T-helper 9 cell (primary cell): ENCODE data around the gene OR11G2.
"Not testable (repeated sequence)": the region's sequence is repeated elsewhere in the genome, so short reads cannot be mapped to it uniquely, and the experiment has no call there.

Experiments
- DNase-seq: peaks from one replicate; pipeline ENCODE4 v3.0.0-alpha.2; 2020
- total RNA-seq, 2 donors: gene quantifications; one replicate each; lab custom pipeline; 2026; lab: John Stamatoyannopoulos, UW

Gene OR11G2
- 0 reads per million in 2 donors for total RNA-seq

GRCh38 chr14:20190596-20190995 lies at the start of gene OR11G2:
Gene OR11G2, plus strand, starts transcription at chr14:20190896. Its CDS starts 6,542 bp downstream, at chr14:20197438.
- no peak for DNase-seq

DNA sequence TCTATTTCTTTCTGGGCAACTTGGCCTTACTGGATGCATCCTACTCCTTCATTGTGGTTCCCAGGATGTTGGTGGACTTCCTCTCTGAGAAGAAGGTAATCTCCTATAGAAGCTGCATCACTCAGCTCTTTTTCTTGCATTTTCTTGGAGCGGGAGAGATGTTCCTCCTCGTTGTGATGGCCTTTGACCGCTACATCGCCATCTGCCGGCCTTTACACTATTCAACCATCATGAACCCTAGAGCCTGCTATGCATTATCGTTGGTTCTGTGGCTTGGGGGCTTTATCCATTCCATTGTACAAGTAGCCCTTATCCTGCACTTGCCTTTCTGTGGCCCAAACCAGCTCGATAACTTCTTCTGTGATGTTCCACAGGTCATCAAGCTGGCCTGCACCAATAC lies 46.8 kb upstream of the OR11G2 start:
- no peak for DNase-seq

DNA sequence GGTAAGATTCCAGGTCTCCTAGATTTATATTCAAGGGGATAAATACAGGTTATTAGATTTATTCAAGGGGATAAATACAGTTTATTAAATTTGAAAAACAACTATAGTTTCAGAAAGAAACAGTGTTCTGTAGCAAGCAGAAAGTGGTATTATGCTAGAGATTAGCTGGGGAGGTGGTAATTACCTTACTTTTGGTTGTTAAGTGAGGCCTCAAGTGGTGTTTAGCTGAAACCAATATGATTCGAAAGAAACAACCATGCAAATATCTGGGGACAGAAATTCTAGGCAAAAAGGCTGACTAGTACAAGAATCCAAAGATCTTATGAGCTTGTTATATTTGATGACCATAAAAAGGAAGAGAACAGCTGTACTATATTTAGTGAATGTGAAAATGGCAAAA lies 45.9 kb upstream of the OR11G2 start:
- no peak for DNase-seq

- no peak for DNase-seq
These were observed 26.2 kb upstream of the OR11G2 start for GRCh38 chr14:20164462-20164861.

- no peak for DNase-seq
These were observed 23.6 kb upstream of the OR11G2 start for GRCh38 chr14:20167091-20167490.

- not testable (repeated sequence) for DNase-seq
These were observed 20.8 kb upstream of the OR11G2 start for GRCh38 chr14:20169852-20170251.

DNA sequence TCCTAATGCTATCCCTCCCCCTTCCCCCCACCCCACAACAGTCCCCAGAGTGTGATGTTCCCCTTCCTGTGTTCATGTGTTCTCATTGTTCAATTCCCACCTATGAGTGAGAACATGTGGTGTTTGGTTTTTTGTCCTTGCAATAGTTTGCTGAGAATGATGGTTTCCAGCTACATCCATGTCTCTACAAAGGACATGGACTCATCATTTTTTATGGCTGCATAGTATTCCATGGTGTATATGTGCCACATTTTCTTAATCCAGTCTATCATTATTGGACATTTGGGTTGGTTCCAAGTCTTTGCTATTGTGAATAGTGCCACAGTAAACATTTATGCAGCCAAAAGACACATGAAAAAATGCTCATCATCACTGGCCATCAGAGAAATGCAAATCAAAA lies 16.5 kb upstream of the OR11G2 start:
- DNase-seq: not testable (repeated sequence)

DNA sequence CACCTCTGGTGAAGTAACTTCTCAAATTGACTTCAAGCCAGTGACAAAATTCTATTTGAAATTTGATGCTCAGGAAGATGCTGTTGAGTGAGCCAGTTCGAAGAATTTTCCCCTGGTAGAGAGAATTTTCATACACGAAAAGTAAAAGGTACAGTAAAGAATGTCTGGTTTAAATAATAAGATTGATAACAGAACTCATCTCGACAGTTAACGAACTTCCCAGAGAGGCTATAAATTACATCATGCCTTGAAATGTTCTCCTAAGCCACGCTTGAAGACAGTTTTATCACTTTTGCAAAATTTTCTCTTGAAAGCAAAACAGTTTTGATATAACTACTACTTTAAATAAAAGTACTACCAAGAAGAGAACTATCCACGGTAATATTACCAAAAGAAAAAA lies 14.4 kb upstream of the OR11G2 start:
- no peak for DNase-seq

DNA sequence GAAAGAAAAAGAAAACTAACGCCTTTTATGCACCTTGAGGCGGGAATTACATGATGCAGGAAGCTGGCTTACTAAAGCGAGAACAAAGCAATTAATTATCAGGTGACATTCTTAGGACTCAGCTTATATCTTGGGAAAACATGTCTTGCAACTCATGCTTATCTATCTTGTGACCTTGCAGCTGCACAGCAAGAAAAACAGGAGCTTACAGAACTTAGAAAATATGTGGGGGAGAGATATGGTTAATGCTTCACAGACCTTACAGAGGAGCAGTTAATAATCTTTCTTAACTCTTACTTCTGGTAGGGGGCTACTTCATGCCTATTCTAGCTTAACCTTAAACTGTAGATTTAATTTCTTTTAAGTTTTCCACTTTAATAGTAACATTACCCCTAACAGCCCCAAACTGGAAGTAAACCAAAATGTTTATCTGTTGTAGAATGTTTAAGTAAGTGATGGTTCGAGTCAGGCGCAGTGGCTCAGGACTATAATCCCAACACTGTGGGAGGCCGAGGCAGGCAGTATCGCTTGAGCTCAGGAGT lies 13.2 kb upstream of the OR11G2 start:
- no peak for DNase-seq

DNA sequence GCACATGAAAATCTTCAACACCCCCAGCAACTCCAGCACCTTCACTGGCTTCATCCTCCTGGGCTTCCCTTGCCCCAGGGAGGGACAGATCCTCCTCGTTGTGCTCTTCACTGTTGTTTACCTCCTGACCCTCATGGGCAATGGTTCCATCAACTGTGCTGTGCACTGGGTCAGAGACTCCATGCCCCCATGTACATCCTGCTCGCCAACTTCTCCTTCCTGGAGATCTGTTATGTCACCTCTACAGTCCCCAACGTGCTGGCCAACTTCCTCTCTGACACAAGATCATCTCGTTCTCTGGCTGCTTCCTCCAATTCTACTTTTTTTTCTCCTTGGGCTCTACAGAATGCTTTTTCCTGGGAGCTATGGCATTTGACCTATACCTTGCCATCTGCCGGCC lies 11.5 kb upstream of the OR11G2 start:
- no peak for DNase-seq

DNA sequence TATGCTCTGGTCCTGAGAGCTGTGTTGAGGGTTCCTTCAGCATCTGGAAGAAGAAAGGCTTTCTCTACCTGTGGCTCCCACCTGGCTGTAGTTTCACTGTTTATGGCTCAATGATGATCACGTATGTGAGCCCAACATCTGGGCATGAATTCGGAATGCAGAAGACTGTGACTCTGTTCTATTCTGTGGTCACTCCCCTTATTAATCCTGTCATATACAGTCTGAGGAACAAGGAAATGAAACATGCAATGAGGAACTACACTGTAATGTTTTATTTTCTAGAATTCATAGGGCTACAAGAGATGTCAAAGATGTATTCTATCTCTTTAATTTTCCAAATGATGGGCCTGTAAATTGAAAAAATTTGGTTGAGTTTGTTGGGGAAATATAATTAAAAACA lies 10.8 kb upstream of the OR11G2 start:
- no peak for DNase-seq

DNA sequence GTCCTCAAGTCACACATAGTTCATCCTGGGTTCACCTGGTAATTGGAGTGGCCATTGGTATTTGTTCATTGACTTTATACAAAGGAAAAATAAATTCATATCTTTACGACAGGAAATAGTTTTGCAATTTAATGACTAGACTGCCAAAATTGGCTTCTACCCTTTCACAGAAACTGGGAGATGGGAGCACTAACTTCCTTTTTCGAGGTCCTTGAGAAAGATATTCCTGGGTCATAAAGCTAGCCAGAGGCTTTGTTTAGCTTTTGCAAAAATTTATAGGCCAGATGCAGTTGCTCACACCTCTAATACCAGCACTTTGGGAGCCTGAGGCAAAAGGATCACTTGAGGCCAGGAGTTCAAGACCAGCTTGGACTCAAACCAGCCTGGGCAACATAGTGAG lies 10.2 kb upstream of the OR11G2 start:
- DNase-seq: no peak

- no peak for DNase-seq
These were observed 6.5 kb upstream of the OR11G2 start for GRCh38 chr14:20184181-20184580.

DNA sequence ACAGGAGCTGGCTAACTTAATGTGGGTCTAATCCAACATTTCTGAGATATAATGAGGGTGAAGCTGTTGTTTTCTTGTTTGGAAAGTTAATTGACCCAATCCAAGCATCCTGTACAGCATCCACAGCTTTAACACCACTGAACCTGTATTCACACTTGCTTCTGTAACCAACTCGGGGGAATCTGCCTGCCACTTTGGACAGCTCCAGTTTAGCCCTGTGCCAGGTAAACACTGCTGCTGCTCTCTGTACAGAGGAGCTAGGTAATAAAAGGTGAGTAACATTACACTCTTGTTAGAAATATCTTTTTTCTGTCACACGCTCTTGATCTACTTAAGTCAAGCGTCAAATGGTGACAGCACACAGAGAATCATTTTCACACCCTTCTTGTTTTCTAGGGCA lies 700 bp downstream of the OR11G2 start:
- no peak for DNase-seq

GRCh38 chr14:20194101-20194500 lies 3.4 kb downstream of the OR11G2 start:
- DNase-seq: no peak

- not testable (repeated sequence) for DNase-seq
These were observed 4.5 kb downstream of the OR11G2 start for GRCh38 chr14:20195170-20195569.

DNA sequence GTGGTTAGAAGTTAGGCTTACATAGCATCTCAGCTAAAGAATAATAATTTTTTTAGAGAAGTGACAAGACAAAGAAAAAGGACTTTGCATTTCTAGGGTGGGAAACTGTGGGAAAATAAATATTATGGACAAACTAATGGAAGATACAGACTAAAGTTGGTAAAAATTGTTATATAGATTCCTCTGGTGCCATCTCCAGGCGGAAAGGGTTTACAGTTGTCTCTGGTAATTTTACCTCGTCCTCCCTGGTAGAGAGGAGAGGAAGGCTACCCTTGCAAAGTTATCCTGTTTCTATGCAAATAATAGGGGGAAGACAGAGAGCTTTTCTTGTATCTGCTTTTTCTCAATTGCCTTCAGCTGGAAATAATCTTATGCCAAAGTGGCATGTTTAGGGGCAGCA lies 5.2 kb downstream of the OR11G2 start:
- no peak for DNase-seq

- DNase-seq: no peak
These were observed 6.8 kb downstream of the OR11G2 start for GRCh38 chr14:20197459-20197858.

- no peak for DNase-seq
These were observed 8.3 kb downstream of the OR11G2 start for GRCh38 chr14:20198991-20199390.

- DNase-seq: no peak
These were observed 14.0 kb downstream of the OR11G2 start for GRCh38 chr14:20204721-20205120.

- DNase-seq: no peak
These were observed 18.9 kb downstream of the OR11G2 start for GRCh38 chr14:20209595-20209994.

DNA sequence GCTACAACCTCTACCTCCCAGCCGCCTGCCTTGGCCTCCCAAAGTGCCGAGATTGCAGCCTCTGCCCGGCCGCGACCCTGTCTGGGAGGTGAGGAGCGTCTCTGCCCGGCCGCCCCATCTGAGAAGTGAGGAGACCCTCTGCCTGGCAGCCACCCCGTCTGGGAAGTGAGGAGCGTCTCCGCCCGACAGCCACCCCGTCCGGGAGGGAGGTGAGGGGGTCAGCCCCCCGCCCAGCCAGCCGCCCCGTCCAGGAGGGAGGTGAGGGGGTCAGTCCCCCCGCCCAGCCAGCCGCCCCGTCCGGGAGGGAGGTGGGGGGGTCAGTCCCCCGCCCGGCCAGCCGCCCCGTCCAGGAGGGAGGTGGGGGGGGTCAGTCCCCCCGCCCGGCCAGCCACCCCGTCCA lies 21.7 kb downstream of the OR11G2 start:
- not testable (repeated sequence) for DNase-seq

- DNase-seq: no peak
These were observed 24.5 kb downstream of the OR11G2 start for GRCh38 chr14:20215196-20215595.

DNA sequence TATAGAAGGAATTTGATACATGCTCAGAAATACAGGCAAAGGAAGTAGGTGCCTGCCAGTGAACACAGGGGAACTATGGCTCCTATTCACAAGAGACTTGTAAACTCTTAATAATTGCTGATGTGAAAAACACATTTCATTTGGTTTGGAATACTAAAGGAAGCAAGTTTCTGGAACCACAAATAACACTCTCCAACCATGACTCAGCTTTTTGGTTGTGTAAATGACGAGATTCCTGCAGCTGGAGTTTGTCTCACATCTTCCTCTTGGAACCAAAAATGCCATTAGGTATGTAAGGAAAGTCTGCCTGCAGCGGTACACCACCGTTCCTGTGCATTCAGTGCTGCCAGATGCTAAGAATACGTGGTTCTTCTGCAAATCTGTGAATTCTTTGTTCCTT lies 28.3 kb downstream of the OR11G2 start:
- no peak for DNase-seq

- DNase-seq: no peak
These were observed 32.7 kb downstream of the OR11G2 start, which contains the start of gene OR11H6 for GRCh38 chr14:20223410-20223809. Gene OR11H6, plus strand, starts transcription at chr14:20223710. Its CDS starts 0 bp downstream, at chr14:20223710.
